ENCODE measurements around the gene KTN1.

Gene KTN1

DNA sequence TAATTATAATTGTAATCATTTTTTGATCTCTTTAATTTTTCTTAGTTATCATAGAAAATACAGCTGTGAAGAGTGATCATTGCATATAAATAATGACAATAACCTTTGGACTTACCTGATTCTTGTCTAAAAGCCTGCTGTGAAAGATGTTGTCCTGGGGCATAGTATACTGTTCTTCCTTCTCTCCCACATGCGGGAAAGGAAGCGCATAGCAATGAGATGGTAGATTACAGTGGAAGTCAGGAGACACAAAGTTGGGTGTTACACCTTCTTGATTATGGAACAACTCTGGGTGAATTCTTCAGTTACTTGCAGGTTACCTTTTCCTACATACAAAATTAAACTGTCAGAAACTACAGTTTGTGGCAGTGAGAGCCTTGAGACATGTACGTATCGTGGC lies 140.8 kb downstream of the KTN1 start:
- TF ChIP-seq, protein P1, sequence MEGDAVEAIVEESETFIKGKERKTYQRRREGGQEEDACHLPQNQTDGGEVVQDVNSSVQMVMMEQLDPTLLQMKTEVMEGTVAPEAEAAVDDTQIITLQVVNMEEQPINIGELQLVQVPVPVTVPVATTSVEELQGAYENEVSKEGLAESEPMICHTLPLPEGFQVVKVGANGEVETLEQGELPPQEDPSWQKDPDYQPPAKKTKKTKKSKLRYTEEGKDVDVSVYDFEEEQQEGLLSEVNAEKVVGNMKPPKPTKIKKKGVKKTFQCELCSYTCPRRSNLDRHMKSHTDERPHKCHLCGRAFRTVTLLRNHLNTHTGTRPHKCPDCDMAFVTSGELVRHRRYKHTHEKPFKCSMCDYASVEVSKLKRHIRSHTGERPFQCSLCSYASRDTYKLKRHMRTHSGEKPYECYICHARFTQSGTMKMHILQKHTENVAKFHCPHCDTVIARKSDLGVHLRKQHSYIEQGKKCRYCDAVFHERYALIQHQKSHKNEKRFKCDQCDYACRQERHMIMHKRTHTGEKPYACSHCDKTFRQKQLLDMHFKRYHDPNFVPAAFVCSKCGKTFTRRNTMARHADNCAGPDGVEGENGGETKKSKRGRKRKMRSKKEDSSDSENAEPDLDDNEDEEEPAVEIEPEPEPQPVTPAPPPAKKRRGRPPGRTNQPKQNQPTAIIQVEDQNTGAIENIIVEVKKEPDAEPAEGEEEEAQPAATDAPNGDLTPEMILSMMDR (IDR thresholded peaks at IDR 0.05): no peak

DNA sequence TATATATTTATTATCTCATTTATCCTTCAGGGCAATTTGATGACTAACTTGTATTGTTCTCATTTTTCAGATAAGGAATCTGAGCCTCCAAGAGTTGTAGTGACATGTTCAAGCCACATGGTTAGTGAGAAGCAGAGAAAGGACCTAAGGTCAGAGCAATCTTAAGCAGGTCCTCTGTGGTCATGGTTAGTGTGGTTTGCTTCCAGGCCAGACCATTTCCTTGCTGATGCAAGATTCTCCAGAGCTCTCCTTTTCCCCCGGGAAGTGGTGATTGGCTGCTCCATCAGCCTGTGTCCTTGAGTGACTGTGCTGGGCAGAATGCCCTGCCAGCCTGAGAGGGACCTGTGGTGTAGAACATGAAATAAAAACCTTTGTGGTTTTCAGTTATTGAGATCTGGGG lies 141.3 kb downstream of the KTN1 start:
- TF ChIP-seq, protein P1 (IDR thresholded peaks at IDR 0.05): no peak

DNA sequence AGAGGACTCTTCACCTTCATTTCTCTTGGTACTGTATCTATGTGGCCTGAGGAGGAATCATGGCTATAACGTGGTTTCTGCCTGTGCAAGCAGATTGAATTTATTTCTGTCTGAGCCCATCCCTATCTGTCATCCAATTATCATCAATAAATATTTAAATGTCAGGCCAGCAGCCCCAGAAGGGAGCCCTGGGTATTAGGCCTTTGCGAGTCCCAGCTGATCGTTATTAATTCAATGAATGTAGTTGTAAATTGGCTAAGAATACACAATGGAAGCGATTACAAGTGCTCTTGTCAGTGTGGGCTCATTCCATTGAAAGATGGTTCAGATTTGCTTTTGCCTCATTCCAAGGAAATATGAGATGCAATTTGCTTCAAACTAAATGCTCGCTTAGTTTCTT lies 142.0 kb downstream of the KTN1 start:
- TF ChIP-seq, protein P1 (IDR thresholded peaks at IDR 0.05): no peak

DNA sequence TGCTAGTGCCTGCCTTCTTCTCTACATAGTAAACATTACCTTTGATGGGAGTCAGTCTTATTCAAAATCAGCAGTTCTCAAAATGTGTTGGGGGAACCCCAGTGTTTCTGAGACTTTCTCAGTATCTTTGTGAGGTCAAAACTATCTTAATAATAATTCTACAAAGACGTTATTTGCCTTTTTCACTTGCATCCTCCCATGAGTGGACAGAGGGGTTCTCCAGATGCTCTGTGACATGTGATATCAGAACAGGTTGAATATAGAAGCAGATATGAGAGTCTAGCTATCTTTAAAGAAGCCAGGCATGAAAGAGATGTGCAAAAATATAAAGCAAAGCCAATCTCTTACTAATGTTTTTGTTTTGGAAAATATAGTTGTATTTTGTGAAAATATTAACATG lies 144.7 kb downstream of the KTN1 start:
- TF ChIP-seq, protein P1 (IDR thresholded peaks at IDR 0.05): no peak

DNA sequence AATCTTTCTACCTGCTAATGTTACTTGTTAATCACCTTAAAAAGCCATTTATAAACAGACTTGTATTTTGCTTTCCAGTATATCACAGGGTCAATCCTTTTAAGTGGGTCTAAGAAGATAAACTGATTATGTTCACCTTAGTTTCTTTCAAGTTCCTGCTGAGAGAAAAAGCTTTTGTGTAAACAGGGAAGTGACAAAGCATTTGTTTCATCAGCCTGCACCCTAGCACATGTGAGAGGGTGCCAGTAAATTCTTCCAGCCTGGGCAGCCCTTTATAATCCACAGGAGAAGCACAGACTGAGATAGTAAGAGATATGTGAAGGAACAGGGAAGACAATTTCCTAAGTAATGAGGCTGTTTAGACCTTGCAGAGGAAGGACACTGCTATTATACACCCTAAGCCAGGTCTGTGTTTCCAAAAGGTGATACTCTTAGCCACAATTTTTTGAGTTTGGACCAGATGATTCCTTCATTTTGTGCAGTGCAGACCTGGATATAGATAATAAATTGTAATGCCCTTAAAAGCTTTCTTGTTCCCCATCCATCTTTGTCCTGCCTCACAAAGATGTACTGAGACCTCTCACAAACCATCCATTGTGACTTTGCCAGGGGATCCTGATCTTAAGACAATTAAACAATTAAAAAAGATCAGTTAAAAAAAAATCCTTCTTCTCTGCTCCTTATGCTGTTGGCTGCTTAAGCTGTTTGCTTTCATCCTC lies 150.7 kb downstream of the KTN1 start:
- TF ChIP-seq, protein P1 (IDR thresholded peaks at IDR 0.05): no peak

DNA sequence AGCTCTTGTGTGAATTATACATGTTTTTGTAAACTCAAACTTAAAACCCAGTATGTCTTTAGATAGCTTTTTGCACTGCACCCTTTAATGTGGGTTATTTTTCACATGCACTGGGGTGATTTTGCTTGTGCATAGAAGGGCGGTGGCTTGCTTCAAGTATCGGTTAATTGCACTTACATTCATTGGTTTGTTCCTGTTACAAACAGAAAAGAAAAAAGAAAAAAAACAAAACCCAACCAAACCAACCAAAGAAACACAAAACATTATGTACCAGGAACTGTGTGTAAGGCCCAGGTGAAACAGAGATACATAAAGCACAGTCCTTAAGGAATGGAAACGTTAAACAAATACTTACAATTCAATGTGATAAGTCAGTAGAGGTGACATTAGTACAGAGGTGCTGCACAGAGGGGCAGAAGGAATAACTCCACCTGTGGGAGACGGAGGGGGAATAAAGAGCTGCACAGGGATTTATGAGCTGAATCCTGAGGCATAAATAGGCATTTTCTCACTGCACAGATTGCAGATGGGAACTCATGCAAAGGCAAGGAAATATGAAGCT lies 151.4 kb downstream of the KTN1 start:
- TF ChIP-seq, protein P1 (IDR thresholded peaks at IDR 0.05): no peak

DNA sequence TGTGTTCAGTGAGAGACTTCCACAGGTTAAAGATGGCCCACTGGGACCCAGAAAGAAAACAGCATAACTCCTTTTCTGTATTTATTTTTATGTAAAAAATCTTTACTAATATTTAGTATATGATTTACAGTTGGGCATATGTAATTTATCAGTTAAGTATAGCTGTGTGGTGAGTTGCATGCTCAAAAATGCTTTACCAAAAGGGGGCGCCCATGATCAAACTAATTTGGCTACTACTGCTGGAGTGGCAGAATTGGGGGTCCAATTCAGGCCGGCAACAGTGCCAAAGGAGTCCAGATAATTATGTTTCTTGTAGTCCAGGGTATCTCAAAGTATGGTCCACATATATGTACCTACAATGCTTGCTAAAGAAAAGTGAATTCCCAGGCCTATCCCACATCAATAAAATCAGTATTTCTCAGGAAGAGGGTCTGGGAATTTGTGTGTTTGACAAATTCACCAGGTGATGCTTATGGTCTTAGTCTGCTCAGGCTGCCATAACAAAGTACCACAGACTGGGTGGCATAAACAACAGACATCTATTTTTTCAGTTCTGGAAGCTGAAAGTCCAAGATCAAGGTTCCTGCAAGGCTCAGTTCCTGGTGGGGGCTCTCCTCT lies 152.0 kb downstream of the KTN1 start:
- TF ChIP-seq, protein P1 (IDR thresholded peaks at IDR 0.05): peak; percentile 80

Data from LNCAP (cell line).